ENCODE measurements around the gene DPP8.
"Not testable (repeated sequence)": the region's sequence is repeated elsewhere in the genome, so short reads cannot be mapped to it uniquely, and the experiment has no call there.

Gene DPP8

GRCh38 chr15:65509321-65509720 lies 8.2 kb downstream of the DPP8 start:
- peaks cover 16% of the 10 kb centered on the region for H3K4me1 Mint-ChIP-seq
- H3K4me3 Mint-ChIP-seq = no peak overlapping the region
- no peak overlapping the region for H3K27ac Mint-ChIP-seq
- no peak for DNase-seq
- no peaks in the 10 kb centered on the region for H3K27me3 Mint-ChIP-seq
- CTCF ChIA-PET = no interaction called here
- H3K9me3 Mint-ChIP-seq = no peaks in the 10 kb centered on the region
- H3K36me3 Mint-ChIP-seq = peaks cover 36% of the 10 kb centered on the region

GRCh38 chr15:65494076-65494475 lies 23.4 kb downstream of the DPP8 start:
- H3K4me1 Mint-ChIP-seq = no peaks in the 10 kb centered on the region
- peaks cover 40% of the 10 kb centered on the region for H3K36me3 Mint-ChIP-seq
- CTCF ChIA-PET = no interaction called here
- no peak overlapping the region for H3K4me3 Mint-ChIP-seq
- H3K27ac Mint-ChIP-seq = no peak overlapping the region
- no peaks in the 10 kb centered on the region for H3K9me3 Mint-ChIP-seq
- H3K27me3 Mint-ChIP-seq = no peaks in the 10 kb centered on the region
- no peak for DNase-seq

- no peaks in the 10 kb centered on the region for H3K27me3 Mint-ChIP-seq
- no peaks in the 10 kb centered on the region for H3K4me1 Mint-ChIP-seq
- no peak overlapping the region for H3K27ac Mint-ChIP-seq
- CTCF ChIA-PET = no interaction called here
- no peak for DNase-seq
- H3K9me3 Mint-ChIP-seq = no peaks in the 10 kb centered on the region
- peaks cover 36% of the 10 kb centered on the region for H3K36me3 Mint-ChIP-seq
- no peak overlapping the region for H3K4me3 Mint-ChIP-seq
Observed at GRCh38 chr15:65484876-65485275, 32.6 kb downstream of the DPP8 start.

GRCh38 chr15:65476903-65477302 lies 40.6 kb downstream of the DPP8 start:
- CTCF ChIA-PET = interaction anchor here (0.6 kb wide), 1 partner anchor 96 kb away, joined by 3 read pairs; no protein-coding TSS in a partner anchor

GRCh38 chr15:65470866-65471265 lies 46.6 kb downstream of the DPP8 start:
- Mint-ChIP-seq H3K4me1 (no peaks in the 10 kb centered on the region), H3K4me3 (no peak overlapping the region), H3K27me3 (no peaks in the 10 kb centered on the region), H3K36me3 (peaks cover 46% of the 10 kb centered on the region), H3K9me3 (no peaks in the 10 kb centered on the region), H3K27ac (no peak overlapping the region)
- DNase-seq = no peak
- CTCF ChIA-PET = no interaction called here

More at GRCh38 chr15:65476903-65477302, 40.6 kb downstream of the DPP8 start:
- no peaks in the 10 kb centered on the region for H3K9me3 Mint-ChIP-seq
- peaks cover 30% of the 10 kb centered on the region for H3K36me3 Mint-ChIP-seq
- no peak overlapping the region for H3K27ac Mint-ChIP-seq
- no peak for DNase-seq
- H3K4me1 Mint-ChIP-seq = peaks cover 2% of the 10 kb centered on the region
- H3K4me3 Mint-ChIP-seq = no peak overlapping the region
- H3K27me3 Mint-ChIP-seq = no peaks in the 10 kb centered on the region

- Mint-ChIP-seq H3K9me3 (no peaks in the 10 kb centered on the region), H3K4me1 (no peaks in the 10 kb centered on the region), H3K4me3 (no peak overlapping the region), H3K27ac (no peak overlapping the region), H3K36me3 (peaks cover 47% of the 10 kb centered on the region), H3K27me3 (no peaks in the 10 kb centered on the region)
- CTCF ChIA-PET = no interaction called here
- DNase-seq = no peak
Observed at GRCh38 chr15:65468229-65468909, 49.1 kb downstream of the DPP8 start.

- CTCF ChIA-PET = no interaction called here
- H3K4me3 Mint-ChIP-seq = no peak overlapping the region
- H3K27me3 Mint-ChIP-seq = no peaks in the 10 kb centered on the region
- peaks cover 49% of the 10 kb centered on the region for H3K36me3 Mint-ChIP-seq
- no peak for DNase-seq
- no peaks in the 10 kb centered on the region for H3K4me1 Mint-ChIP-seq
- H3K27ac Mint-ChIP-seq = no peak overlapping the region
- H3K9me3 Mint-ChIP-seq = no peaks in the 10 kb centered on the region
Observed at GRCh38 chr15:65466901-65467300, 50.6 kb downstream of the DPP8 start.

- H3K27ac Mint-ChIP-seq, H3K4me1 Mint-ChIP-seq, H3K4me3 Mint-ChIP-seq, DNase-seq, H3K27me3 Mint-ChIP-seq, CTCF ChIA-PET, H3K9me3 Mint-ChIP-seq: not testable (repeated sequence)
- H3K36me3 Mint-ChIP-seq = peaks cover 56% of the 10 kb centered on the region
Observed at GRCh38 chr15:65463096-65463495, 54.4 kb downstream of the DPP8 start.

- H3K4me3 Mint-ChIP-seq = no peak overlapping the region
- H3K4me1 Mint-ChIP-seq = peaks cover 5% of the 10 kb centered on the region
- H3K36me3 Mint-ChIP-seq = peaks cover 59% of the 10 kb centered on the region
- CTCF ChIA-PET = interaction anchor here (1.4 kb wide), 1 partner anchor 61 kb away, joined by 3 read pairs; no protein-coding TSS in a partner anchor
- H3K9me3 Mint-ChIP-seq = no peaks in the 10 kb centered on the region
- H3K27me3 Mint-ChIP-seq = no peaks in the 10 kb centered on the region
- DNase-seq = peak; percentile 22
- no peak overlapping the region for H3K27ac Mint-ChIP-seq
Observed at GRCh38 chr15:65460741-65461347, 56.6 kb downstream of the DPP8 start.

GRCh38 chr15:65455256-65455655 lies 62.2 kb downstream of the DPP8 start:
- CTCF ChIA-PET, H3K9me3 Mint-ChIP-seq, H3K4me3 Mint-ChIP-seq, H3K27me3 Mint-ChIP-seq, H3K27ac Mint-ChIP-seq, H3K4me1 Mint-ChIP-seq, DNase-seq: not testable (repeated sequence)
- H3K36me3 Mint-ChIP-seq = peaks cover 48% of the 10 kb centered on the region

GRCh38 chr15:65451989-65452388 lies 65.5 kb downstream of the DPP8 start:
- no peaks in the 10 kb centered on the region for H3K27me3 Mint-ChIP-seq
- no peak for DNase-seq
- H3K27ac Mint-ChIP-seq = no peak overlapping the region
- CTCF ChIA-PET = no interaction called here
- no peaks in the 10 kb centered on the region for H3K9me3 Mint-ChIP-seq
- H3K36me3 Mint-ChIP-seq = peaks cover 35% of the 10 kb centered on the region
- H3K4me1 Mint-ChIP-seq = no peaks in the 10 kb centered on the region
- H3K4me3 Mint-ChIP-seq = no peak overlapping the region

- peaks cover 37% of the 10 kb centered on the region for H3K36me3 Mint-ChIP-seq
- CTCF ChIA-PET = no interaction called here
- H3K4me1 Mint-ChIP-seq = no peaks in the 10 kb centered on the region
- no peak overlapping the region for H3K4me3 Mint-ChIP-seq
- DNase-seq = no peak
- H3K27me3 Mint-ChIP-seq = no peaks in the 10 kb centered on the region
- H3K9me3 Mint-ChIP-seq = no peaks in the 10 kb centered on the region
- H3K27ac Mint-ChIP-seq = no peak overlapping the region
Observed at GRCh38 chr15:65450556-65450955, 66.9 kb downstream of the DPP8 start.

- H3K4me1 Mint-ChIP-seq = no peaks in the 10 kb centered on the region
- H3K36me3 Mint-ChIP-seq = peaks cover 43% of the 10 kb centered on the region
- no peak for DNase-seq
- H3K4me3 Mint-ChIP-seq = no peak overlapping the region
- H3K27ac Mint-ChIP-seq = no peak overlapping the region
- CTCF ChIA-PET = no interaction called here
- H3K9me3 Mint-ChIP-seq = no peaks in the 10 kb centered on the region
- no peaks in the 10 kb centered on the region for H3K27me3 Mint-ChIP-seq
Observed at GRCh38 chr15:65447145-65447544, 70.3 kb downstream of the DPP8 start.

GRCh38 chr15:65434201-65434600 lies 83.3 kb downstream of the DPP8 start:
- Mint-ChIP-seq H3K4me3 (no peak overlapping the region), H3K27ac (no peak overlapping the region), H3K9me3 (no peaks in the 10 kb centered on the region), H3K36me3 (no peaks in the 10 kb centered on the region), H3K27me3 (peaks cover 24% of the 10 kb centered on the region), H3K4me1 (no peaks in the 10 kb centered on the region)
- CTCF ChIA-PET = interaction anchor here (1.2 to 1.4 kb wide), 2 partner anchors 47 to 115 kb away, joined by 4 read pairs; no protein-coding TSS in a partner anchor
- DNase-seq = no peak

- CTCF ChIA-PET = no interaction called here
- H3K27me3 Mint-ChIP-seq = peaks cover 21% of the 10 kb centered on the region
- no peak overlapping the region for H3K4me3 Mint-ChIP-seq
- no peak overlapping the region for H3K27ac Mint-ChIP-seq
- no peaks in the 10 kb centered on the region for H3K4me1 Mint-ChIP-seq
- H3K36me3 Mint-ChIP-seq = no peaks in the 10 kb centered on the region
- no peaks in the 10 kb centered on the region for H3K9me3 Mint-ChIP-seq
- no peak for DNase-seq
Observed at GRCh38 chr15:65431731-65432130, 85.8 kb downstream of the DPP8 start.

Measured in activated naive CD4-positive, alpha-beta T cell treated with anti-CD3 and anti-CD28 coated beads, Interleukin-2, amount 10 ng/mL, durations not matched to agents 7 days and 5 days (primary cell).